ENCODE measurements around the gene RBM8A.

- TF ChIP-seq EZH2 (IDR thresholded peaks at IDR 0.05; ENCODE audit: low read length, unreplicated experiment) (no peak), CTCF (conservative IDR thresholded peaks at IDR 0.05; ENCODE audit: low read depth, low read length) (no peak)
Observed at GRCh38 chr1:145891143-145891542, 36.1 kb downstream of the RBM8A start.

All from PC-3 (cell line).